K562 (cell line): ENCODE measurements around the gene CRYGB. TPM values are rescaled to one million over a fixed set of nuclear protein-coding genes. Genes with fewer than 3 reads are reported as not detected.

ENCODE experiments used
- ATAC-seq: fragments of 200-7000 bp; cut with Tn5 transposase; 3 replicates; pipeline ENCODE4 v1.9.1; 2020; ENCODE audit warnings: moderate library complexity
- BruUV-seq: library from RNA; stranded (reverse); fragments of 400-500 nt; replicated peaks from 2 replicates; lab custom pipeline; 2021; lab: Mats Ljungman, UMichigan
- CTCF ChIA-PET: fragments of 300-600 bp; formaldehyde crosslinking; extraction: SDS; loops from one replicate; lab custom pipeline; 2021; ENCODE audit warnings: low intra/inter-chr PET ratio; lab: Yijun Ruan, JAX
- POLR2A ChIA-PET: fragments of 300-600, 350-650 bp; sonication (Branson Sonifier 250); formaldehyde crosslinking; extraction: SDS; loops from one replicate; lab custom pipeline; 2021; ENCODE audit warnings: antibody characterized with exemption, inconsistent platforms; lab: Yijun Ruan, JAX
- DNase-seq, 4 experiments: peaks; one replicate each; pipeline versions ENCODE4 v3.0.0 to v3.0.0-alpha.2; 2011 to 2018; ENCODE audit warnings: low spot score in 3 of 4, mixed read lengths in 3 of 4; ENCODE audit errors: extremely low read depth in 1 of 4
- FAIRE-seq: peaks from 2 replicates; lab custom pipeline; 2011; peaks lifted over from hg19 to GRCh38; lab: Jason Lieb, UNC
- H2AFZ ChIP-seq: 2 replicates; pipeline ENCODE4 v1.6.0; 2011; ENCODE audit warnings: low read depth, low read length, control low read depth, inconsistent platforms
- H3K27ac ChIP-seq: fragments of 200-600 bp; 3 replicates; pipeline ENCODE4 v1.8.0; 2011; ENCODE audit warnings: low read depth, mild to moderate bottlenecking, control low read depth, inconsistent platforms, low read length, moderate library complexity, mixed read lengths; ENCODE audit errors: extremely low read depth
- H3K27me3 ChIP-seq, 2 experiments: fragments of 300-600 bp in 1 of 2; 2 replicates in 1 of 2; 3 replicates in 1 of 2; pipeline versions ENCODE4 v1.6.0 to v1.8.0; 2011; ENCODE audit warnings: inconsistent platforms in 2 of 2, low read length in 2 of 2, mild to moderate bottlenecking in 1 of 2, mixed read lengths in 1 of 2, moderate library complexity in 1 of 2; ENCODE audit not compliant: control insufficient read depth in 2 of 2, insufficient read depth in 2 of 2
- H3K36me3 ChIP-seq: fragments of 300-600 bp; 3 replicates; pipeline ENCODE4 v1.8.0; 2011; ENCODE audit warnings: mild to moderate bottlenecking, low read length, inconsistent platforms; ENCODE audit not compliant: control insufficient read depth, insufficient read depth
- H3K4me1 ChIP-seq, 2 experiments: fragments of 200-600 bp in 1 of 2; replicated peaks in 1 of 2; 2 replicates in 1 of 2; 3 replicates in 1 of 2; pipeline versions ENCODE4 v1.5.1 to v1.8.0; 2011; ENCODE audit warnings: inconsistent platforms in 2 of 2, low read length in 2 of 2, mild to moderate bottlenecking in 1 of 2, mixed read lengths in 1 of 2, moderate library complexity in 1 of 2; ENCODE audit not compliant: control insufficient read depth in 2 of 2, insufficient read depth in 2 of 2
- H3K4me2 ChIP-seq: 2 replicates; pipeline ENCODE4 v1.6.1; 2011; ENCODE audit warnings: low read length, control low read depth, inconsistent platforms, mixed read lengths; ENCODE audit not compliant: insufficient read depth
- H3K4me3 ChIP-seq: fragments of 200-600 bp; sonication (generic), shearing (Covaris generic); 2 replicates; pipeline ENCODE4 v1.5.1; 2016; ENCODE audit warnings: control low read depth, inconsistent platforms
- H3K79me2 ChIP-seq: fragments of 200-600 bp; 3 replicates; pipeline ENCODE4 v1.8.0; 2011; ENCODE audit warnings: low read length, inconsistent platforms; ENCODE audit not compliant: control insufficient read depth, insufficient read depth
- H3K9ac ChIP-seq, 2 experiments: 2 replicates each; pipeline versions ENCODE4 v1.6.0 to v1.6.1; 2011; ENCODE audit warnings: low read depth in 2 of 2, low read length in 2 of 2, control low read depth in 1 of 2, inconsistent platforms in 1 of 2, mild to moderate bottlenecking in 1 of 2, mixed read lengths in 1 of 2; ENCODE audit not compliant: insufficient read depth in 1 of 2
- H3K9me1 ChIP-seq: one replicate; pipeline ENCODE4 v1.6.0; 2011; ENCODE audit warnings: inconsistent platforms, mild to moderate bottlenecking, low read length, moderate library complexity; ENCODE audit not compliant: control insufficient read depth, insufficient read depth
- H3K9me3 ChIP-seq: replicated peaks from 2 replicates; pipeline ENCODE4 v1.5.1; 2011; ENCODE audit warnings: low read depth, low read length, inconsistent platforms; ENCODE audit not compliant: control insufficient read depth, insufficient read depth
- H4K20me1 ChIP-seq: replicated peaks from 2 replicates; pipeline ENCODE4 v1.6.1; 2011; ENCODE audit warnings: low read length, inconsistent platforms, mixed read lengths; ENCODE audit not compliant: control insufficient read depth, insufficient read depth
- ARID2 ChIP-seq: fragments of 450-650 bp; IDR thresholded peaks from 2 replicates; pipeline ENCODE4 v1.6.1; 2017; ENCODE audit warnings: antibody characterized with exemption, mild to moderate bottlenecking
- ETV6 ChIP-seq, 3 experiments: fragments of 150-350 bp in 1 of 3; sonication (generic) in 1 of 3; formaldehyde crosslinking in 1 of 3; IDR thresholded peaks; 2 replicates each; pipeline versions ENCODE4 v1.6.1 to v1.8.0; 2014 to 2022; ENCODE audit warnings: borderline replicate concordance in 2 of 3, low read depth in 2 of 3, antibody characterized with exemption in 1 of 3, low read length in 1 of 3, mild to moderate bottlenecking in 1 of 3, missing genetic modification reagents in 1 of 3
- MGA ChIP-seq: fragments of 450-650 bp; IDR thresholded peaks from 2 replicates; pipeline ENCODE4 v1.6.1; 2016; ENCODE audit warnings: mild to moderate bottlenecking, moderate library complexity
- SLC30A9 ChIP-seq: fragments of 250-450 bp; sonication (Bioruptor Pico); IDR thresholded peaks from 2 replicates; pipeline ENCODE4 v1.8.0; 2022; ENCODE audit warnings: mild to moderate bottlenecking, moderate library complexity
- SMAD1 ChIP-seq: fragments of 150-350 bp; IDR thresholded peaks from 2 replicates; pipeline ENCODE4 v1.6.1; 2014; ENCODE audit warnings: low read length, low read depth; ENCODE audit not compliant: partially characterized antibody
- SP1 ChIP-seq: sonication (generic); formaldehyde crosslinking; IDR thresholded peaks from 2 replicates; pipeline ENCODE4 v1.8.1; 2022; ENCODE audit warnings: mild to moderate bottlenecking, missing genetic modification reagents
- TBL1XR1 ChIP-seq, 2 experiments: IDR thresholded peaks; 2 replicates each; pipeline ENCODE4 v1.6.1; 2012; ENCODE audit warnings: improper control_type of control experiment in 2 of 2, low read length in 2 of 2, mild to moderate bottlenecking in 1 of 2
- ZBTB5 ChIP-seq: fragments of 450-650 bp; IDR thresholded peaks from 2 replicates; pipeline ENCODE4 v1.6.1; 2017; ENCODE audit warnings: antibody characterized with exemption
- ZFX ChIP-seq: sonication (generic); formaldehyde crosslinking; IDR thresholded peaks from 2 replicates; pipeline ENCODE4 v1.8.0; 2022; ENCODE audit warnings: mild to moderate bottlenecking, missing genetic modification reagents, moderate library complexity
- WGBS: fragments of 100-300 bp; shearing (Covaris generic); methylation state at CpG from one replicate; pipeline ENCODE4 v1.1.6; 2016; ENCODE audit warnings: low coverage, mixed read lengths; ENCODE audit not compliant: insufficient coverage; ENCODE audit errors: missing lambda C conversion rate; 5-methylcytosine and 5-hydroxymethylcytosine counted together
- in situ Hi-C: fragments of 300-500 bp; cut with MboI; formaldehyde crosslinking; loops from 4 replicates; pipeline ENCODE4 v1.15.0; 2018; ENCODE audit warnings: inconsistent platforms, mixed read lengths
- intact Hi-C: fragments of 100-400 bp; cut with micrococcal nuclease; formaldehyde crosslinking; loops from 2 replicates; pipeline ENCODE4 v1.14.2; 2022
- polyA plus RNA-seq, 8 experiments: library from polyadenylated mRNA; depleted of rRNA in 4 of 8; stranded (reverse) in 5 of 8; unstranded in 3 of 8; fragments of >200 nt; fragmentation: Nextera tagmentation in 2 of 8; fragmentation: Illumina TruSeq in 1 of 8; extraction: Ambion mirVana in 2 of 8; extraction: Trizol in 1 of 8; gene quantifications; 2 replicates each; pipeline versions ENCODE4 v1.2.1 to v1.2.3, GENCODE V29; 2011 to 2014; ENCODE audit warnings: inconsistent platforms in 1 of 8, missing spikeins in 1 of 8
- total RNA-seq, 7 experiments: library from RNA; depleted of rRNA in 6 of 7; stranded (reverse); fragments of >200 nt in 6 of 7; fragmentation: Illumina TruSeq in 2 of 7; extraction: Trizol in 2 of 7; gene quantifications; 2 replicates each; pipeline versions ENCODE4 v1.2.1 to v1.2.3, GENCODE V29; 2011 to 2021; ENCODE audit warnings: low replicate concordance in 1 of 7

Gene CRYGB
- total and polyA plus RNA-seq, 9 of the 15 experiments (the other 6 are each of a cell fraction or from before 2014, with no cell fraction given), result not detected

GRCh38 chr2:208150956-208151355, 5.0 kb upstream of the CRYGB start:
- no peak for ATAC-seq
- TF ChIP-seq SMAD1 (no peak), MGA (no peak), SP1 (no peak), ETV6 (IDR thresholded peaks at IDR 0.05; ENCODE audit: borderline replicate concordance in 1 of 2, low read depth in 2 of 2, low read length in 1 of 2) (no peak), ETV6 (CRISPR knock-in tag; IDR thresholded peaks at IDR 0.05; ENCODE audit: borderline replicate concordance) (no peak), ARID2 (no peak), SLC30A9 (no peak), TBL1XR1 (IDR thresholded peaks at IDR 0.05; ENCODE audit: low read length in 2 of 2) (no peak), ZBTB5 (no peak), ZFX (no peak)

More at GRCh38 chr2:208150956-208151355, 5.0 kb upstream of the CRYGB start:
- intact Hi-C loops, result no loop called here
- Histone ChIP-seq H3K4me1 (no peaks in the 10 kb centered on the region), H4K20me1 (no peaks in the 10 kb centered on the region), H3K9me1 (no peaks in the 10 kb centered on the region), H3K79me2 (no peaks in the 10 kb centered on the region), H3K9ac (no peak overlapping the region), H3K4me2 (no peak overlapping the region), H3K36me3 (no peaks in the 10 kb centered on the region), H3K27me3 (no peaks in the 10 kb centered on the region), H2AFZ (no peak overlapping the region), H3K27ac (no peak overlapping the region), H3K4me3 (no peak overlapping the region), H3K9me3 (no peaks in the 10 kb centered on the region)
- no peak for FAIRE-seq
- in situ Hi-C loops, result no loop called here
- no peak for DNase-seq
- 38% methylated on average over 1 of the region's 1 CpG for WGBS
- no TSS peak for BruUV-seq
- ChIA-PET POLR2A (no interaction called here), CTCF (no interaction called here)
